ENCODE data around the gene DBF4B. TPM values are rescaled to one million over a fixed set of nuclear protein-coding genes. Genes with fewer than 3 reads are reported as not detected.
A peak's percentile ranks its signal among the peaks of the same experiment; 100 is the strongest.

The DBF4B gene
- total and polyA plus RNA-seq, 10 of the 15 experiments (the other 5 are each of a cell fraction or from before 2014, with no cell fraction given), result 2.4 to 24.6 (median 16.9) TPM

DNA sequence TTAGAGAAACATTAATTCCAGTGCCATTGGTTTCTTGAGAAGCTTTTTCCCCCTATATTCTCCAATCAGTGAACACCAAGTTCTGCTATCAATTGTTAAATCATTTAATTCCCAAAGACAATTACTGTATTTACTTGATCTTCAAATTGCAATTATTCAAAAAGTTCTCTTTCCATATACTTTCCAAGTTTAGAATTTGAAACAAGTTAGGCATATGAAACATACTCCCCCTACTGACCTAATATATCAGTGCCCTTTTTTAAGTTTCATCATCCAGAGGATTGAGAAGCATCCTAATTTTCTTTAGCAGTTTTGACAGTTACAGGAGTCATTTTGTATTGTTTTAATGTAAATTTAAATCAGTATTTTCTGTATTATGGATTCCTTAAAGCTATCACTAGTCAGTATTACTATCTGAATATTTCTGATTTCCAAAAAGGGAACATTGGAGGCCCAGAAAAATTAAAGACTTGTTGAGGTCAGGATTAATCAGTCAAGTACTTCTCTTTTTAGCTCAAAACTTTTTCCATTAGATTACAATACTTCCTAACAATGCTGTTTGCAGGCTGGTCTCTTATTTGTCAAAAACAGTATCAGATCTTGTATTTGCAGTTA lies 35.9 kb upstream of the DBF4B start (continued):
- TF ChIP-seq RAD21 (IDR thresholded peaks at IDR 0.05; ENCODE audit: insufficient read depth, low read depth, low read length), result peak; percentile 36
- no peak for TF ChIP-seq GATAD2B (conservative IDR thresholded peaks at IDR 0.05; ENCODE audit: low read depth)

DNA sequence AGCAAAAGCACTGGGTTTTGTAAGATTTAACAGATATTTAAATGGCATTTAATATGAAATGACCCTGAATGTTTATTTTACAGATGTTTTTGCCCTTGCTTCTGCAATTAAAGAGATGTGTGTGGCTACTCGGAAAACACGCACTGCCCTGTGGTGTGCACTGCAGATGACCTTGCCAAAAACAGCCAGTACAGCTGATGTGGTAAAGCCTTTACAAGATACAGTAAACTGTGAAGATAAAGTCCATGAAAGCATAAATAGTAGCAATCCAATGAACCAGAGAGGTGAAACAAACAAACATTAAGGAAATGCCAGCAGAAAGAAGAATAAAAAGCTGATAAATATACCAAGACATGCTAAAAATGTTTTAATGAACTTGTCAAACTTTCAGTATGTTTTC lies 34.6 kb upstream of the DBF4B start:
- ATAC-seq (no peak), FAIRE-seq (no peak), DNase-seq (ENCODE audit: low read depth, low spot score) (no peak)
- H3K4me2 ChIP-seq (ENCODE audit: control insufficient read depth, insufficient read depth), result no peak overlapping the region
- no peak for TF ChIP-seq PAX8 (IDR thresholded peaks at IDR 0.05)
- TF ChIP-seq, protein P1, sequence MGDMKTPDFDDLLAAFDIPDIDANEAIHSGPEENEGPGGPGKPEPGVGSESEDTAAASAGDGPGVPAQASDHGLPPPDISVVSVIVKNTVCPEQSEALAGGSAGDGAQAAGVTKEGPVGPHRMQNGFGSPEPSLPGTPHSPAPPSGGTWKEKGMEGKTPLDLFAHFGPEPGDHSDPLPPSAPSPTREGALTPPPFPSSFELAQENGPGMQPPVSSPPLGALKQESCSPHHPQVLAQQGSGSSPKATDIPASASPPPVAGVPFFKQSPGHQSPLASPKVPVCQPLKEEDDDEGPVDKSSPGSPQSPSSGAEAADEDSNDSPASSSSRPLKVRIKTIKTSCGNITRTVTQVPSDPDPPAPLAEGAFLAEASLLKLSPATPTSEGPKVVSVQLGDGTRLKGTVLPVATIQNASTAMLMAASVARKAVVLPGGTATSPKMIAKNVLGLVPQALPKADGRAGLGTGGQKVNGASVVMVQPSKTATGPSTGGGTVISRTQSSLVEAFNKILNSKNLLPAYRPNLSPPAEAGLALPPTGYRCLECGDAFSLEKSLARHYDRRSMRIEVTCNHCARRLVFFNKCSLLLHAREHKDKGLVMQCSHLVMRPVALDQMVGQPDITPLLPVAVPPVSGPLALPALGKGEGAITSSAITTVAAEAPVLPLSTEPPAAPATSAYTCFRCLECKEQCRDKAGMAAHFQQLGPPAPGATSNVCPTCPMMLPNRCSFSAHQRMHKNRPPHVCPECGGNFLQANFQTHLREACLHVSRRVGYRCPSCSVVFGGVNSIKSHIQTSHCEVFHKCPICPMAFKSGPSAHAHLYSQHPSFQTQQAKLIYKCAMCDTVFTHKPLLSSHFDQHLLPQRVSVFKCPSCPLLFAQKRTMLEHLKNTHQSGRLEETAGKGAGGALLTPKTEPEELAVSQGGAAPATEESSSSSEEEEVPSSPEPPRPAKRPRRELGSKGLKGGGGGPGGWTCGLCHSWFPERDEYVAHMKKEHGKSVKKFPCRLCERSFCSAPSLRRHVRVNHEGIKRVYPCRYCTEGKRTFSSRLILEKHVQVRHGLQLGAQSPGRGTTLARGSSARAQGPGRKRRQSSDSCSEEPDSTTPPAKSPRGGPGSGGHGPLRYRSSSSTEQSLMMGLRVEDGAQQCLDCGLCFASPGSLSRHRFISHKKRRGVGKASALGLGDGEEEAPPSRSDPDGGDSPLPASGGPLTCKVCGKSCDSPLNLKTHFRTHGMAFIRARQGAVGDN (IDR thresholded peaks at IDR 0.05), result no peak
- no peak for TF ChIP-seq RELA (IDR thresholded peaks at IDR 0.05; ENCODE audit: borderline replicate concordance, partially characterized antibody)
- no peak for TF ChIP-seq HDGF (IDR thresholded peaks at IDR 0.05)
- TF ChIP-seq MEF2A (IDR thresholded peaks at IDR 0.05; ENCODE audit: insufficient read depth, low read depth, low read length), result no peak
- TF ChIP-seq ZBED1 (IDR thresholded peaks at IDR 0.05; ENCODE audit: borderline replicate concordance), result no peak
- no peak for TF ChIP-seq KDM1A (IDR thresholded peaks at IDR 0.05; ENCODE audit: borderline replicate concordance)
- no peak for TF ChIP-seq NFXL1 (IDR thresholded peaks at IDR 0.05; ENCODE audit: borderline replicate concordance)
- TF ChIP-seq, protein P2, sequence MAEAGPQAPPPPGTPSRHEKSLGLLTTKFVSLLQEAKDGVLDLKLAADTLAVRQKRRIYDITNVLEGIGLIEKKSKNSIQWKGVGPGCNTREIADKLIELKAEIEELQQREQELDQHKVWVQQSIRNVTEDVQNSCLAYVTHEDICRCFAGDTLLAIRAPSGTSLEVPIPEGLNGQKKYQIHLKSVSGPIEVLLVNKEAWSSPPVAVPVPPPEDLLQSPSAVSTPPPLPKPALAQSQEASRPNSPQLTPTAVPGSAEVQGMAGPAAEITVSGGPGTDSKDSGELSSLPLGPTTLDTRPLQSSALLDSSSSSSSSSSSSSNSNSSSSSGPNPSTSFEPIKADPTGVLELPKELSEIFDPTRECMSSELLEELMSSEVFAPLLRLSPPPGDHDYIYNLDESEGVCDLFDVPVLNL (IDR thresholded peaks at IDR 0.05; ENCODE audit: low read depth, low read length), result no peak
- no peak for TF ChIP-seq RFX5 (IDR thresholded peaks at IDR 0.05; ENCODE audit: low read depth, low read length)
- no peak for TF ChIP-seq ZNF622 (IDR thresholded peaks at IDR 0.05)
- no peak for TF ChIP-seq IKZF2 (IDR thresholded peaks at IDR 0.05)
- ChIA-PET POLR2A (no interaction called here), RAD21 (ENCODE audit: unreplicated experiment) (interaction anchor here (0.6 to 0.8 kb wide), 2 partner anchors 20 to 140 kb away, joined by 3 read pairs; no protein-coding TSS in a partner anchor), SMC1A (ENCODE audit: uncharacterized antibody, unreplicated experiment) (interaction anchor here (1.6 kb wide), 1 partner anchor 141 kb away, joined by 6 read pairs; no protein-coding TSS in a partner anchor), CTCF (interaction anchor here (0.7 to 1.5 kb wide), 4 partner anchors 75 to 150 kb away, joined by 3 to 5 read pairs (median 3); no protein-coding TSS in a partner anchor)
- H3K27me3 ChIP-seq (replicated peaks in 1 of 2; ENCODE audit: control insufficient read depth in 2 of 2, insufficient read depth in 2 of 2, low read length in 1 of 2), result no peaks in the 10 kb centered on the region
- no peaks in the 10 kb centered on the region for H3K9me3 ChIP-seq (replicated peaks; ENCODE audit: control insufficient read depth, insufficient read depth, low read length)
- intact Hi-C loops (cut with micrococcal nuclease; ENCODE audit: unreplicated experiment) (no loop called here), in situ Hi-C loops (cut with MboI) (no loop called here)
- H3K4me3 ChIP-seq, result no peak overlapping the region
- BruUV-seq (replicated peaks), result no TSS peak
- no peak overlapping the region for H3K9ac ChIP-seq (ENCODE audit: control insufficient read depth, insufficient read depth, low read length)
- 0 out of 4 replicates have a peak, but pooled peaks cover 0 to 2% of the 10 kb centered on the region in 2 experiments for H3K36me3 ChIP-seq (ENCODE audit: control insufficient read depth in 2 of 2, insufficient read depth in 2 of 2, low read length in 1 of 2)
- H2AFZ ChIP-seq (ENCODE audit: control insufficient read depth, low read depth, low read length), result no peak overlapping the region
- 82% methylated on average over 2 of the region's 2 CpGs for WGBS (ENCODE audit: insufficient coverage, insufficient replicate concordance, low lambda C conversion rate, missing lambda C conversion rate)
- no peaks in the 10 kb centered on the region for H4K20me1 ChIP-seq (ENCODE audit: control insufficient read depth, insufficient read depth)
- H3K79me2 ChIP-seq (ENCODE audit: control insufficient read depth, insufficient read depth, low read length), result no peaks in the 10 kb centered on the region
- H3K4me1 ChIP-seq (ENCODE audit: control insufficient read depth, insufficient read depth, low read length), result no peaks in the 10 kb centered on the region
- no peak overlapping the region for H3K27ac ChIP-seq (ENCODE audit: control insufficient read depth, insufficient read depth)

Data from GM12878 (cell line).